Occipital lobe (tissue), 2 donors: ENCODE measurements around the gene KRTAP10-7. TPM values are rescaled to one million over a fixed set of nuclear protein-coding genes. Genes with fewer than 3 reads are reported as not detected.
"Not testable (repeated sequence)": the region's sequence is repeated elsewhere in the genome, so short reads cannot be mapped to it uniquely, and the experiment has no call there.

Source experiments
- DNase-seq: peaks from one replicate; lab custom pipeline; 2025; lab: John Stamatoyannopoulos, UW
- total RNA-seq: library from RNA; depleted of rRNA; stranded (reverse); fragments of >200 nt; gene quantifications from one replicate; pipeline ENCODE4 v1.2.3, GENCODE V29; 2014

Gene KRTAP10-7
- total RNA-seq, 1 donor from 2014 or later, result not detected

GRCh38 chr21:44590311-44590721 lies 10.1 kb upstream of the KRTAP10-7 start:
- DNase-seq, result no peak

- DNase-seq, result not testable (repeated sequence)
Measured at GRCh38 chr21:44590897-44591800, 9.2 kb upstream of the KRTAP10-7 start.

DNA sequence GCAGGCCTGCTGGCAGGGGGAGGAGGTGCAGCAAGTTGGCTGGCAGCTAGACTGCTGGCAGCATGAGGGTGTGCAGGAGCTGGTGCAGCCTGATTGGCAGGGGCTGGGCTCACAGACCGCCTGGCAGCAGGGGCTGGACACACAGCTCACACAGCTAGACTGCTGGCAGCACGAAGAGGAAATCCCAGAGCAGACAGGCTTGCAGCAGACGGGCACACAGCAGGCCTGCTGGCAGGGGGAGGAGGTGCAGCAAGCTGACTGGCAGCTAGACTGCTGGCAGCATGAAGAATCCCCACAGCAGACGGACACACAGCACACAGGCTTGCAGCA lies 8.6 kb upstream of the KRTAP10-7 start:
- not testable (repeated sequence) for DNase-seq

- DNase-seq, result no peak
Measured at GRCh38 chr21:44592446-44593311, 7.7 kb upstream of the KRTAP10-7 start, which contains the start of gene KRTAP10-6. Gene KRTAP10-6 (minus strand): TSS chr21:44592505. CDS start chr21:44592484, 21 bp downstream.

GRCh38 chr21:44593598-44594405 lies 6.6 kb upstream of the KRTAP10-7 start:
- no peak for DNase-seq

DNA sequence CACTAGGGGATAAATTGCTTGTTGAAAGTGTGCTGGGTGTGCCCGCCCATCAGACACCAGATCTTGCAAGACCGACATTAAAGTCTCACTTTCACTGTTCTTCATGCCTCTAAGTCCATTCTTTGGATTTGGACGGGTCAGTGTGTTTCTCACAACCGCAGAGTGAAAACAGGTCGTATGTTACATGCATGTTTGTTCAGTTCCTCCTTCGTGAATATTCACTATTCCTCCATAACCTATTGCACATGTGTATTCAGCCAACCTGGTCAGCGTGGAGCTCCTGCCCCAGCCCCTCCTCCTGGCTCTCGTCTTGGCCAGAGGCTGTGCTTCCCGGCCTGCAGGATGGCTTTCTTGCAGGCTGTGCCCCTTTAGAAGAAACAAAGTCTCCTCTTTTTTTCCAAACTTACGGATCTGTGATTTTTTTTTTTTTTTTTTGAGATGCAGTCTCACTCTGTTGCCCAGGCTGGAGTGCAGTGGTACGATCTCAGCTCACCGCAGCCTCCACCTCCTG lies 5.9 kb upstream of the KRTAP10-7 start:
- DNase-seq, result no peak

DNA sequence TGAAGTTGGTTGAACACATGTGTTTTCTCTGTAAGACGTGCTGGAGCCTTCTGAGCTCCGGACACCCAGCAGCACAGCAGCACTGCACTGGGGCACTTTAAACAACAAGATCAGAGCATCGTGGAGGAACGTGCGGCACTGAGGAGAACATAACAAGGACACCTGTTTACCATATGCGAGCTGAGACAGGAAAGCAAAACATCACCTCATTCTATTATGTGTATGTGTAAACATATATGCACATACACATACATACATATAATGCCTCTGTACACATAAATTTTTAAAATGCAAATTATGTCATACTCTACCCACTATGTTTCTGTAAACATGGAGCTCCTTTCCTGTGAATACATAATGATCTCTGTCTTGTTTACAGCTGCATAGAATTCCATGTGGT lies 4.9 kb upstream of the KRTAP10-7 start:
- DNase-seq, result no peak

DNA sequence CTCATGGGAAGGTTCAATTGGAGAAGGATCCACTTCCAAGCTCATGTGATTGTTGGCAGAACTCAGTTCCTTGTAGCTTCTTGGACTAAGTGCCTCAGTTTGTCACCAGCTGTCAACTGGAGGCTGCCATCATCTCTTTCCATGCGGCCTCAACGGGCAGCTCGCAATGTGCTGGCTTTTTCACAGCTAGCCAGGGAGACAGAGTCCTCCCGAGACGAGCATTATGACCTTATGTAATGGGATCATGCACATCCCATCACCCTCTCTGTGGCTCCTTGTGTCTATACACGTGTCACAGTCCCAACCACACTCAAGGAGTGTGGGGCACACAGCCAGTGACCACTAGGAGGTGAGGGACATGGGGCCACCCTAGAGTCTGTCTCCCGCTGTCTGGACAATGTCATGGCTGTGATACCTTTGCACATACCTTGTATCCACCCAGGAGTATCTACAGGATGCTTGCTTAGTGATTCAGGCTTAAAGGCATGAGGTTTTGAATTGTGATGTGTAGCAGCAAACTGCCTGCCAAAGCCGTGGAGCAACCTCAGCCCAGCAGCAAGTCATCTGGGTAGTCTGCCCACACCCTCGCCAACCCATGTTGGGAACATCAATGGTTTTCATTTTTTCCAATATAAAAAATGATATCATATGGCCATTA lies 4.2 kb upstream of the KRTAP10-7 start:
- no peak for DNase-seq

DNA sequence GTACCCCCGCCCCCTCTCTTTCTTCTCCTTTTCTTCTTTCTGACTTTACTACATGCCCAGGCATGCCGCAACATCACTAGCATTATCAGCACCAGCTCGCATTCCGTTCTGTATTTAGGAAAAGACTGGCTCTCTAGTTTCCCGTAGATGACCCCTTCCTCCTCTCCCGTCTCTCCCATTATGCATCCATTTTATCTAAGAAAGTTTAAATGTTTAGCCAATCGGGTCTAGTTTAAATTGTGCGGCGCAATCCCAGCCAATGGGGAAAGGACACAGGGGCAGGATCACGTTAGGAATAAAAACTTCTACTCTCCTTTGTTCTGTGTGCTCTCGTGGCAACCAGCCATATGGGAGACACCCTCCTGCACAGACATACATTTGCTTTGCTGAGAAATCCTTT lies 2.3 kb upstream of the KRTAP10-7 start:
- DNase-seq, result no peak

DNA sequence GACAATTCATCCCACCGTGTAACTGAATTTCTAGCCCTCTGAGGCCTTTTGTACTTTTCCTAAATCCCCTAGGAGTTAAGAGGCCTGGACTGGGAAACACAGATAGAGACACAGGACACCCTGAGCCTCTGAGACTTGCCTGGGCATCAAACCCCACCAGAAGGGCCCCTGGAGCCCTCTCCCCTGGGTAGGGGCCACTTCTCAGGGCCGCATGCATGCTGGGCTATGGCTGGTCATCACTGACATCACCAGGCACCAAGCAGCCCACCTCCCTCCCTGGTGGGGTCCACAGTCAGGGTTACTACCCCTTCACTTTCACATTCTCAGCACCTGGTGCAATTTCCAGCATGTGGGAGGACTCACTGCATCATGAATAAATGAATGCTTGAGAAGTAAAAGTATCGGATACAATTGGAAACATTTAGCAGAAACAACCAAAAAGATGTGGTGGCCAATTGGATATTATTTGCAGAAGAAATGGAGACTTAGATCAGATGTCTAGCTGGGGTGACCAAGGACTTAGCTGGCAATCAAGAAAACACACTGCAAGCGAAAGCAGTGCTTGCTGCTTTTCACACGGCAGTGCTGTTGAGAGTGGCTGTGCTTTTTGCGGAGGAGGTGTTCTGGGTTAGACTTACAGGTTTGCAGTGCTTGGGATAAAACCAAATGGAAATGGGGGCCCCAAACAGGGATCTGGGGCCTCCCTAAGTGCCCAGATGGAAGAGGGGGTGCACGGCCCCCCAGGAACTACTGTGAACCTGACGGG lies 950 bp upstream of the KRTAP10-7 start:
- no peak for DNase-seq

DNA sequence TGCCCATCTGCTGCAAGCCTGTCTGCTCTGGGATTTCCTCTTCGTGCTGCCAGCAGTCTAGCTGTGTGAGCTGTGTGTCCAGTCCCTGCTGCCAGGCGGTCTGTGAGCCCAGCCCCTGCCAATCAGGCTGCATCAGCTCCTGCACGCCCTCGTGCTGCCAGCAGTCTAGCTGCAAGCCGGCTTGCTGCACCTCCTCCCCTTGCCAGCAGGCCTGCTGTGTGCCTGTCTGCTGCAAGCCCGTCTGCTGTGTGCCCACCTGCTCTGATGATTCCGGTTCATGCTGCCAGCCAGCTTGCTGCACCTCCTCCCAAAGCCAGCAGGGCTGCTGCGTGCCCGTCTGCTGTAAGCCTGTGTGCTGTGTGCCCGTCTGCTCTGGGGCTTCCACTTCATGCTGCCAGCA lies 694 bp downstream of the KRTAP10-7 start:
- DNase-seq, result not testable (repeated sequence)

DNA sequence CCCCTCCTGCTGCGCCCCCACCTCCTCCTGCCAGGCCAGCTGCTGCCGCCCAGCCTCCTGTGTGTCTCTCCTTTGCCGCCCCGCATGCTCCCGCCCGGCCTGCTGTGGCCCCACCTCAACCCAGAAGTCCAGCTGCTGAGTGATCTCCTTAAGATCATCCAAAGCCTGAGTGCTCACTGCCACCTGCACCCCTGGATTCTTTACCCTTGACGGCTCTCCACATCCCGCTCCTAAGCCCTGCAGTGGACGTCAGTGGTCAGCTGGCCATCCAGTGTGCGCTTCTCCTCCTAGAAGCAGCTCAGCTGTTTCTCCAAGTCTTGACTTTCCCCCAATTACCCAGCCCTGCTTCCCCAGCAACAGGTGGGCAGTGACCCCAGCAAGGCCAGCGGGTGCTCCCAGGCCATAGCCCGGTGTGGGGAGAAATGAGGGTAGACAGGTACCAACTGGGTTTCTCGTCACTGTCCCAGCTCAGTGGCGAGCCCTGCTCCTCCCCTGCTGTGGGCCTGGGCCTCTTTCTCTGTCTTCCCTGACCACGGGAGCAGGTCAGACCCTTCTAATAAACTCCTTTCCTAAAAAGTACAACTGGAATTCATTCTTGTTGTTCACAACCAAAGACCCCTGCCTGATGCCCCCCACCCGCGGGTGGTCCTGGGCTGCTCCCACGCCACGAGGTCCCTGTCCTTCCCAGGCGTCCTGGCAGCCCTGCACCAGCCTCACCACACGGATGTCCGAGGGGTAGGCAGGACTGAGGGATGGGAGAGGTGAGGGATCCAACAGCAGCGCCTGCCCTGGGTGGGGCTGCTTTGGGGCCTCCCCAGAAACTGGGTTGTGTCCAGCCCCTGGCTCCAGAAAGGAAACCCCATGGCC lies 1.4 kb downstream of the KRTAP10-7 start:
- DNase-seq, result no peak

DNA sequence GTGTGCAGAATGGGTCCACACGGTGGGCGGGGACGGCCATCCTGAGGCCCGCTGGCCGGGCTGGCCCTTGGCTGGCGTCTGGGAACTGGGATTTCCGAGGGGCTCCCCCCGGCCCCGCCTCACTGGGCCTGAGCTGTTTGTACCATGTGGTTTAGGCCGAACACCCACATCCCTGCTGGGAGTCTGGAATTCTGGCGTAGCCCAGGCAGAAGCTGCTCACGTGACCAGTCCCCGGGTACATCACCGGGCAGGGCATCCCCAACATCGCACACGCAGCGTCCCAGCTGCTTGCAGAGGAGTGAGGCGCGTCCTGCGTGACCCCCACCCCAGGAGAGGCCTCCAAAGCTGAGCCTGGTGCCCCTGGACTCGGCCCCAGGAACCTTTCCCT lies 2.1 kb downstream of the KRTAP10-7 start:
- no peak for DNase-seq

GRCh38 chr21:44603109-44603875 lies 2.9 kb downstream of the KRTAP10-7 start:
- no peak for DNase-seq

DNA sequence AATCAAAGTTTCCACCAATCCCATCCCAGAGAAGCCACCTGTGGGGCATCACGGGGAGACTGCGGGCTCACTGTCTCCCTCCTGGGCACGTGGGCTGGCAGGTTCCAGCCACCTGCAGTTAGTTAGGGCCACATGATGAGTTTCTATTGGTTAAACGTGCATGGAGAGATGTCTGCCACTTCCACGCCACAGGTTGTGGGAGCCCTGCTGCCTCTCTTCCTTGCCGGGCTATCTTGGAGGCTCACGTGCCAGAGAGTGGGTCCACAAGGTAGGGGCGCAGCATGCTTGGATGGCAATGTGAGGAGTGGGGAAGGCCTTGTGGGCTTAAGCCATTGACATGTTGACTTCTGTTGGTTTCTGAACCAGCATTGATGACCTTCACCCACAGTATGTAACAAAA lies 3.5 kb downstream of the KRTAP10-7 start:
- DNase-seq, result no peak

GRCh38 chr21:44606495-44606894 lies 6.1 kb downstream of the KRTAP10-7 start:
- DNase-seq, result no peak

- DNase-seq, result no peak
Measured at GRCh38 chr21:44609193-44609592, 8.8 kb downstream of the KRTAP10-7 start.

GRCh38 chr21:44610157-44610843 lies 9.9 kb downstream of the KRTAP10-7 start:
- not testable (repeated sequence) for DNase-seq
